ENCODE measurements around the gene PITPNM3. TPM values are rescaled to one million over a fixed set of nuclear protein-coding genes. Genes with fewer than 3 reads are reported as not detected.

The PITPNM3 gene
- total RNA-seq, 1 experiment from 2014 or later: 3.6 TPM

- DNase-seq (ENCODE audit: low spot score): no peak
Measured at GRCh38 chr17:6526362-6527152, 29.8 kb downstream of the PITPNM3 start.

GRCh38 chr17:6525731-6526130 lies 30.6 kb downstream of the PITPNM3 start:
- DNase-seq (ENCODE audit: low spot score): no peak

- no peak for DNase-seq (ENCODE audit: low spot score)
Measured at GRCh38 chr17:6525141-6525540, 31.2 kb downstream of the PITPNM3 start.

GRCh38 chr17:6524520-6524919 lies 31.8 kb downstream of the PITPNM3 start:
- DNase-seq (ENCODE audit: low spot score): no peak

GRCh38 chr17:6523809-6524355 lies 32.5 kb downstream of the PITPNM3 start:
- no peak for DNase-seq (ENCODE audit: low spot score)

GRCh38 chr17:6523330-6523729 lies 33.0 kb downstream of the PITPNM3 start:
- DNase-seq (ENCODE audit: low spot score): peak; percentile 38

- no peak for DNase-seq (ENCODE audit: low spot score)
Measured at GRCh38 chr17:6521586-6521985, 34.8 kb downstream of the PITPNM3 start.

- no peak for DNase-seq (ENCODE audit: low spot score)
Measured at GRCh38 chr17:6517062-6517461, 39.3 kb downstream of the PITPNM3 start.

GRCh38 chr17:6514371-6514770 lies 42.0 kb downstream of the PITPNM3 start:
- no peak for DNase-seq (ENCODE audit: low spot score)

- no peak for DNase-seq (ENCODE audit: low spot score)
Measured at GRCh38 chr17:6512552-6512951, 43.8 kb downstream of the PITPNM3 start.

- DNase-seq (ENCODE audit: low spot score): no peak
Measured at GRCh38 chr17:6510321-6510977, 45.9 kb downstream of the PITPNM3 start.

- no peak for DNase-seq (ENCODE audit: low spot score)
Measured at GRCh38 chr17:6509921-6510320, 46.4 kb downstream of the PITPNM3 start.

GRCh38 chr17:6509031-6509771 lies 47.2 kb downstream of the PITPNM3 start:
- DNase-seq (ENCODE audit: low spot score): no peak

- no peak for DNase-seq (ENCODE audit: low spot score)
Measured at GRCh38 chr17:6508519-6509030, 47.8 kb downstream of the PITPNM3 start.

- DNase-seq (ENCODE audit: low spot score): no peak
Measured at GRCh38 chr17:6508016-6508415, 48.3 kb downstream of the PITPNM3 start.

- peak; percentile 67 for DNase-seq (ENCODE audit: low spot score)
Measured at GRCh38 chr17:6507535-6507934, 48.8 kb downstream of the PITPNM3 start.

- DNase-seq (ENCODE audit: low spot score): peak; percentile 81
Measured at GRCh38 chr17:6506679-6507231, 49.6 kb downstream of the PITPNM3 start.

- DNase-seq (ENCODE audit: low spot score): no peak
Measured at GRCh38 chr17:6505425-6506142, 50.8 kb downstream of the PITPNM3 start.

- no peak for DNase-seq (ENCODE audit: low spot score)
Measured at GRCh38 chr17:6503641-6504195, 52.6 kb downstream of the PITPNM3 start.

- no peak for DNase-seq (ENCODE audit: low spot score)
Measured at GRCh38 chr17:6502871-6503509, 53.4 kb downstream of the PITPNM3 start.

All from HT-29 (cell line).